H9 (cell line): ENCODE data around the gene EXD1. TPM values are rescaled to one million over a fixed set of nuclear protein-coding genes. Genes with fewer than 3 reads are reported as not detected.

Source experiments
- DNase-seq: peaks from one replicate; pipeline ENCODE4 v3.0.0-alpha.2; 2017
- H2AFZ ChIP-seq: one replicate; pipeline ENCODE4 v1.6.1; 2013; ENCODE audit warnings: mild to moderate bottlenecking, low read length, control low read depth, moderate library complexity
- H2AK5ac ChIP-seq: 2 replicates; pipeline ENCODE4 v1.6.1; 2013; ENCODE audit warnings: low read length, control low read depth, mixed read lengths; ENCODE audit not compliant: insufficient read length
- H2BK120ac ChIP-seq: one replicate; pipeline ENCODE4 v1.6.1; 2013; ENCODE audit warnings: low read depth, mild to moderate bottlenecking, low read length, control low read depth, inconsistent platforms; ENCODE audit not compliant: poor library complexity, severe bottlenecking
- H2BK12ac ChIP-seq: 2 replicates; pipeline ENCODE4 v1.6.1; 2013; ENCODE audit warnings: low read length, control low read depth, mixed read lengths, low read depth; ENCODE audit not compliant: insufficient read length
- H2BK15ac ChIP-seq: 2 replicates; pipeline ENCODE4 v1.6.1; 2013; ENCODE audit warnings: low read depth, low read length, control low read depth
- H2BK20ac ChIP-seq: one replicate; pipeline ENCODE4 v1.6.1; 2013; ENCODE audit warnings: low read depth, mild to moderate bottlenecking, low read length, control low read depth, inconsistent platforms; ENCODE audit not compliant: poor library complexity, severe bottlenecking
- H2BK5ac ChIP-seq: 2 replicates; pipeline ENCODE4 v1.6.1; 2013; ENCODE audit warnings: low read length, control low read depth, mixed read lengths; ENCODE audit not compliant: insufficient read length
- H3K14ac ChIP-seq: 2 replicates; pipeline ENCODE4 v1.6.1; 2013; ENCODE audit warnings: low read length, control low read depth; ENCODE audit not compliant: insufficient read depth
- H3K18ac ChIP-seq: 2 replicates; pipeline ENCODE4 v1.6.1; 2013; ENCODE audit warnings: low read depth, mild to moderate bottlenecking, mixed read lengths, low read length, control low read depth; ENCODE audit not compliant: insufficient read length
- H3K23ac ChIP-seq: 2 replicates; pipeline ENCODE4 v1.6.1; 2013; ENCODE audit warnings: low read length, control low read depth, mixed read lengths, low read depth; ENCODE audit not compliant: insufficient read length
- H3K23me2 ChIP-seq: 2 replicates; pipeline ENCODE4 v1.6.1; 2013; ENCODE audit warnings: low read depth, mild to moderate bottlenecking, mixed read lengths, low read length, control low read depth; ENCODE audit not compliant: insufficient read length, poor library complexity, severe bottlenecking
- H3K27ac ChIP-seq: 2 replicates; pipeline ENCODE4 v1.5.1; 2013; ENCODE audit warnings: low read length, control low read depth, mixed read lengths, low read depth; ENCODE audit not compliant: insufficient read length
- H3K27me3 ChIP-seq: 2 replicates; pipeline ENCODE4 v1.6.1; 2013; ENCODE audit warnings: low read length, control low read depth, inconsistent platforms; ENCODE audit not compliant: insufficient read depth
- H3K4ac ChIP-seq: 2 replicates; pipeline ENCODE4 v1.6.1; 2013; ENCODE audit warnings: low read depth, mild to moderate bottlenecking, control low read depth, inconsistent platforms, low read length, moderate library complexity
- H3K4me1 ChIP-seq: 2 replicates; pipeline ENCODE4 v1.6.1; 2013; ENCODE audit warnings: low read length, control low read depth, inconsistent platforms; ENCODE audit not compliant: insufficient read depth
- H3K4me2 ChIP-seq: 2 replicates; pipeline ENCODE4 v1.6.1; 2013; ENCODE audit warnings: low read length, control low read depth, mixed read lengths; ENCODE audit not compliant: insufficient read length, insufficient read depth
- H3K56ac ChIP-seq: 2 replicates; pipeline ENCODE4 v1.6.1; 2013; ENCODE audit warnings: low read depth, mild to moderate bottlenecking, mixed read lengths, low read length, control low read depth; ENCODE audit not compliant: insufficient read length
- H3K79me1 ChIP-seq: 2 replicates; pipeline ENCODE4 v1.6.1; 2013; ENCODE audit warnings: low read depth, mild to moderate bottlenecking, moderate library complexity, low read length, control low read depth, inconsistent platforms; ENCODE audit not compliant: insufficient read depth, poor library complexity, severe bottlenecking
- H3K79me2 ChIP-seq: 2 replicates; pipeline ENCODE4 v1.6.1; 2013; ENCODE audit warnings: low read length, control low read depth, inconsistent platforms; ENCODE audit not compliant: insufficient read depth
- H3K9ac ChIP-seq: 2 replicates; pipeline ENCODE4 v1.6.1; 2013; ENCODE audit warnings: low read length, control low read depth, mixed read lengths; ENCODE audit not compliant: insufficient read length; ENCODE audit errors: extremely low read depth
- H3K9me3 ChIP-seq: one replicate; pipeline ENCODE4 v1.6.1; 2013; ENCODE audit warnings: low read depth, low read length, inconsistent platforms; ENCODE audit not compliant: control insufficient read depth
- H3T11ph ChIP-seq: one replicate; pipeline ENCODE4 v1.6.1; 2013; ENCODE audit warnings: mild to moderate bottlenecking, low read length, control low read depth, inconsistent platforms
- H4K20me1 ChIP-seq: one replicate; pipeline ENCODE4 v1.6.1; 2013; ENCODE audit not compliant: control insufficient read depth, insufficient read length, insufficient read depth
- H4K5ac ChIP-seq: 2 replicates; pipeline ENCODE4 v1.6.1; 2013; ENCODE audit warnings: low read depth, mild to moderate bottlenecking, mixed read lengths, low read length, control low read depth; ENCODE audit not compliant: insufficient read length
- H4K8ac ChIP-seq: replicated peaks from 2 replicates; pipeline ENCODE4 v1.6.1; 2013; ENCODE audit warnings: low read length, control low read depth, mixed read lengths, low read depth; ENCODE audit not compliant: insufficient read length
- H4K91ac ChIP-seq: 2 replicates; pipeline ENCODE4 v1.6.1; 2013; ENCODE audit warnings: low read depth, mild to moderate bottlenecking, moderate library complexity, mixed read lengths, low read length, control low read depth; ENCODE audit not compliant: insufficient read length
- H3K27ac Mint-ChIP-seq, 3 experiments: 2 replicates in 2 of 3; 3 replicates in 1 of 3; pipeline ENCODE4 v1.8.0; 2020 to 2021; ENCODE audit warnings: mixed read lengths in 3 of 3, mild to moderate bottlenecking in 1 of 3, moderate library complexity in 1 of 3
- H3K27me3 Mint-ChIP-seq: 2 replicates; pipeline ENCODE4 v1.8.0; 2021; ENCODE audit warnings: low read depth, mild to moderate bottlenecking, moderate library complexity, mixed read lengths
- H3K36me3 Mint-ChIP-seq, 3 experiments: 2 replicates in 2 of 3; 3 replicates in 1 of 3; pipeline ENCODE4 v1.8.0; 2020 to 2021; ENCODE audit warnings: low read depth in 3 of 3, mixed read lengths in 3 of 3; ENCODE audit not compliant: insufficient read depth in 1 of 3
- H3K4me1 Mint-ChIP-seq, 2 experiments: 2 replicates each; pipeline ENCODE4 v1.8.0; 2020; ENCODE audit warnings: mixed read lengths in 2 of 2
- H3K4me3 Mint-ChIP-seq, 2 experiments: 2 replicates in 1 of 2; 3 replicates in 1 of 2; pipeline ENCODE4 v1.8.0; 2020 to 2021; ENCODE audit warnings: mild to moderate bottlenecking in 2 of 2, mixed read lengths in 2 of 2, moderate library complexity in 1 of 2
- H3K9me3 Mint-ChIP-seq, 2 experiments: 2 replicates in 1 of 2; 3 replicates in 1 of 2; pipeline ENCODE4 v1.8.0; 2020; ENCODE audit warnings: mild to moderate bottlenecking in 2 of 2, mixed read lengths in 2 of 2, moderate library complexity in 1 of 2
- CTCF ChIP-seq: fragments of 200-600 bp; sonication (generic); conservative IDR thresholded peaks from 3 replicates; pipeline ENCODE4 v1.8.0; 2021; ENCODE audit warnings: antibody characterized with exemption, mild to moderate bottlenecking
- WGBS: extraction: QIAGEN DNeasy Blood & Tissue Kit; methylation state at CpG from one replicate; pipeline ENCODE4 v1.1.7; 2013; ENCODE audit warnings: missing lambda C conversion rate, low lambda C conversion rate, mixed read lengths; ENCODE audit not compliant: insufficient read length; ENCODE audit errors: extremely low coverage; 5-methylcytosine and 5-hydroxymethylcytosine counted together
- total RNA-seq: library from RNA; stranded (reverse); gene quantifications from 2 replicates; pipeline ENCODE4 v1.2.1, GENCODE V29; 2021

The EXD1 gene
- total RNA-seq, 1 experiment from 2014 or later = not detected

GRCh38 chr15:41263891-41264351, 33.4 kb upstream of the EXD1 start:
- H3K23ac ChIP-seq = no peak overlapping the region
- H3K79me1 ChIP-seq = no peaks in the 10 kb centered on the region
- H3K79me2 ChIP-seq = no peaks in the 10 kb centered on the region
- H2BK5ac ChIP-seq = no peak overlapping the region
- H3T11ph ChIP-seq = no peak overlapping the region
- no peak overlapping the region for H3K18ac ChIP-seq
- H3K4ac ChIP-seq = no peak overlapping the region
- no peak overlapping the region for H3K27ac ChIP-seq
- no peak overlapping the region for H2AFZ ChIP-seq
- H4K20me1 ChIP-seq = no peaks in the 10 kb centered on the region
- H3K56ac ChIP-seq = no peak overlapping the region
- H2AK5ac ChIP-seq = no peak overlapping the region
- no peaks in the 10 kb centered on the region for H3K23me2 ChIP-seq
- no peaks in the 10 kb centered on the region for H3K27me3 ChIP-seq
- peak overlapping the region; percentile 1 to 12; a peak in 4 of 5 replicates for H3K4me3 Mint-ChIP-seq
- no peak overlapping the region for H4K5ac ChIP-seq
- no peaks in the 10 kb centered on the region for H3K27me3 Mint-ChIP-seq
- no peak overlapping the region for H2BK120ac ChIP-seq
- H3K4me2 ChIP-seq = peak overlapping the region; percentile 6
- no CpG with 5 or more reads among the region's 6 CpGs for WGBS
- peak; percentile 52 for DNase-seq
- H3K4me1 Mint-ChIP-seq = peaks cover 24 to 25% of the 10 kb centered on the region in 2 experiments
- no peaks in the 10 kb centered on the region for H3K9me3 ChIP-seq
- no peak overlapping the region for H4K8ac ChIP-seq
- no peak overlapping the region for H2BK12ac ChIP-seq
- TF ChIP-seq CTCF = no peak
- peak overlapping the region; percentile 85 to 97 (median 95) for H3K27ac Mint-ChIP-seq
- H3K9ac ChIP-seq = no peak overlapping the region
- H3K36me3 Mint-ChIP-seq = peaks cover 14 to 28% (median 27%) of the 10 kb centered on the region in 3 experiments
- peaks cover 0 to 3% of the 10 kb centered on the region in 2 experiments; a peak in 2 of 5 replicates for H3K9me3 Mint-ChIP-seq
- H2BK20ac ChIP-seq = no peak overlapping the region
- peaks cover 3% of the 10 kb centered on the region; the same call in 1 of the 2 replicates for H3K4me1 ChIP-seq
- no peak overlapping the region for H3K14ac ChIP-seq
- no peak overlapping the region for H4K91ac ChIP-seq
- H2BK15ac ChIP-seq = no peak overlapping the region
